ENCODE results near the gene ORC6. TPM values are rescaled to one million over a fixed set of nuclear protein-coding genes. Genes with fewer than 3 reads are reported as not detected.

ORC6 gene
- total RNA-seq, 4 donors from 2014 or later: 0.60 to 4.9 (median 2.7) TPM; not detected in 1

DNA sequence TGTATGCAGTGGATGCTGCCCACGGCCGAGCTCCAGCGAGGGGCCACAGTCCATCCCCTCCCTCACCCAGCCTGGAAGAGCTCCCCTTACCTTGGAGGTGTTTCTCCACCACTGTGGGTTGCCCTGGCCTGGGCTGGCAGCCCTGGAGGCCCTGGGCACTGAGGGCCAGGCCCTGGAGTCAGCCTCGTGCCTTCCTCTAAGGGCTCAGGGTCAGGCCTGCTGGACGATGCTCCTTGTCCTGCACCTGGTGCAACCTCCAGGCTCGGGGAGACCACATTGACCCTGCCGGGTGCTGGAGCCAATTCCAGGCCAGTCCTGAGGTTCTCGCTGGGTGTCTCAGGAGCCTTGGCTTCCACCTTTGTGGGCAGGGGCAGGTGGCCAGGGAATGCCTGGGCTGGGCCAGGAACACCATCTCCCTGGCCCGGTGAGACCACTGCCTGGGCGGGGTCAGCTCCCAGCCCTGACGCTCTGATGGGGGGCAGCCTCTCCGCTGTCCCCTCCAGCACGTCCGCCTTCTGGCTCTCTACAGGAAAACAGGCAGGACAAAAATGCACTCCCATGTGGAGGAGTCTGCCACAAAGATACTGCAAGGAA lies 48.3 kb downstream of the ORC6 start:
- Histone ChIP-seq H3K27me3 (no peaks in the 10 kb centered on the region), H3K4me1 (no peaks in the 10 kb centered on the region), H3K36me3 (no peaks in the 10 kb centered on the region), H3K27ac (no peak overlapping the region), H3K4me3 (no peak overlapping the region), H3K9me3 (no peaks in the 10 kb centered on the region)
- intact Hi-C loops (cut with DNase I; ENCODE audit: low total_unique reads) (no loop called here), in situ Hi-C loops (cut with MboI; ENCODE audit: low pct_ligation_motif_present in 1 of 4, low pct_unique_long_range_greater_than_20kb in 1 of 4, low sequenced_read_pairs in 3 of 4) (no loop called here)
- no peak for TF ChIP-seq POLR2AphosphoS5 (IDR thresholded peaks at IDR 0.05)
- no peak for TF ChIP-seq POLR2A (IDR thresholded peaks at IDR 0.05)
- TF ChIP-seq, protein P1, sequence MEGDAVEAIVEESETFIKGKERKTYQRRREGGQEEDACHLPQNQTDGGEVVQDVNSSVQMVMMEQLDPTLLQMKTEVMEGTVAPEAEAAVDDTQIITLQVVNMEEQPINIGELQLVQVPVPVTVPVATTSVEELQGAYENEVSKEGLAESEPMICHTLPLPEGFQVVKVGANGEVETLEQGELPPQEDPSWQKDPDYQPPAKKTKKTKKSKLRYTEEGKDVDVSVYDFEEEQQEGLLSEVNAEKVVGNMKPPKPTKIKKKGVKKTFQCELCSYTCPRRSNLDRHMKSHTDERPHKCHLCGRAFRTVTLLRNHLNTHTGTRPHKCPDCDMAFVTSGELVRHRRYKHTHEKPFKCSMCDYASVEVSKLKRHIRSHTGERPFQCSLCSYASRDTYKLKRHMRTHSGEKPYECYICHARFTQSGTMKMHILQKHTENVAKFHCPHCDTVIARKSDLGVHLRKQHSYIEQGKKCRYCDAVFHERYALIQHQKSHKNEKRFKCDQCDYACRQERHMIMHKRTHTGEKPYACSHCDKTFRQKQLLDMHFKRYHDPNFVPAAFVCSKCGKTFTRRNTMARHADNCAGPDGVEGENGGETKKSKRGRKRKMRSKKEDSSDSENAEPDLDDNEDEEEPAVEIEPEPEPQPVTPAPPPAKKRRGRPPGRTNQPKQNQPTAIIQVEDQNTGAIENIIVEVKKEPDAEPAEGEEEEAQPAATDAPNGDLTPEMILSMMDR (IDR thresholded peaks at IDR 0.05): no peak
- no peak for TF ChIP-seq EP300 (IDR thresholded peaks at IDR 0.05; ENCODE audit: low read depth)
- WGBS, 2 donors (ENCODE audit: low coverage in 1 of 2): 81% methylated on average over 11 of the region's 14 CpGs; no CpG with 5 or more reads in 1 of the 2 donors
- no peak for DNase-seq

DNA sequence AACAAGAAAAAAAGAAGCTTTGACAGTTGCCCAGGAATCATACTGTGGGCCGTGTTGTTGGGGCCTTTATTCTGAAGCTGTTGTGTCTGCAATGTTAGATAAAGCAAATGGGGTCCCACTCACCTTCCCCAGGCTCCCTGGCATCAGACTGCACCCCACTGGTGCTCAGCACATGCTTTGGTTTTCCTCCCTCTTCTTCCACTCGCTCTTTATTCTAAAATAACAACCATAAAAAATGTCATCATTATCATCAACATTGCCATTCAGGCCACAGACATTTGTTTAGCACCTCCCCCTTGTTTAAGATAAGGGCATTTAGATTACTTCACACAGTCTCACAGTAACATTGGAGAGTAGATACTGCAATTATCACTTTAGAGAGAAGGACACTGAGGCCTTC lies 50.5 kb downstream of the ORC6 start:
- H3K27me3 ChIP-seq: no peaks in the 10 kb centered on the region

DNA sequence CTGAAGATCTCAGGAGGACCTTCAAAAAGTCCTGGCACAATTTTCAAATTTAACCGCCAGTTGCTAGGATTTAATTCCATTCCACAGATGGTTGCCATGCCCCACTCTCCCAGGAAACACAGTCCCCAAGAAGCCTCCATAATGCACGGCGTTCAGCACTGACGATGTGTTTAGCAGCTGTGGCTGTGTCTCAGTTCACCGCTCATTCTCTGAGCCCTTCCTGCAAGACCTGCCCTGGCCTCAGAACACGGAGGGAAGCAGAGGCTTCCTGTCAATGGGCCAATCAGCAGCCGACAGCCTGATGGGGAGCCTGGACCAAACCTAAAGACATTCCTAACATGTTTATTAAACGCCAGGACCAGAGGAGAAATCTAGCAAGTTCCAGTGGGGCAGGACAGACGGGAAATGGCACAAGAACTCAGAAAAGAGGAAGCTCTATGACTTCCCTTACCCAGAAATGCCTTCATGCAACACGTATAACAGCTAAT lies 53.8 kb downstream of the ORC6 start:
- WGBS, 2 donors (ENCODE audit: low coverage in 1 of 2): 40 to 41% methylated on average over 3 to 10 of the region's 10 CpGs
- no peak for DNase-seq
- H3K27me3 ChIP-seq: no peaks in the 10 kb centered on the region
- intact Hi-C loops (cut with DNase I; ENCODE audit: low total_unique reads): no loop called here
- no peak for TF ChIP-seq POLR2AphosphoS5 (IDR thresholded peaks at IDR 0.05)
- TF ChIP-seq, protein P1 (IDR thresholded peaks at IDR 0.05): no peak
- no peak for TF ChIP-seq EP300 (IDR thresholded peaks at IDR 0.05; ENCODE audit: low read depth)
- no peak for TF ChIP-seq POLR2A (IDR thresholded peaks at IDR 0.05)
- no peaks in the 10 kb centered on the region for H3K9me3 ChIP-seq
- H3K4me3 ChIP-seq: no peak overlapping the region
- in situ Hi-C loops (cut with MboI; ENCODE audit: low pct_ligation_motif_present in 1 of 4, low pct_unique_long_range_greater_than_20kb in 1 of 4, low sequenced_read_pairs in 3 of 4): no loop called here
- no peak overlapping the region for H3K27ac ChIP-seq
- H3K36me3 ChIP-seq: no peaks in the 10 kb centered on the region
- H3K4me1 ChIP-seq: no peaks in the 10 kb centered on the region

More for the DNA sequence above, 50.5 kb downstream of the ORC6 start:
- Histone ChIP-seq H3K4me3 (no peak overlapping the region), H3K27ac (no peak overlapping the region), H3K36me3 (no peaks in the 10 kb centered on the region), H3K9me3 (no peaks in the 10 kb centered on the region), H3K4me1 (no peaks in the 10 kb centered on the region)
- in situ Hi-C loops (cut with MboI; ENCODE audit: low pct_ligation_motif_present in 1 of 4, low pct_unique_long_range_greater_than_20kb in 1 of 4, low sequenced_read_pairs in 3 of 4): no loop called here
- TF ChIP-seq POLR2A (IDR thresholded peaks at IDR 0.05) (no peak), POLR2AphosphoS5 (IDR thresholded peaks at IDR 0.05) (no peak), EP300 (IDR thresholded peaks at IDR 0.05; ENCODE audit: low read depth) (no peak)
- TF ChIP-seq, protein P1 (IDR thresholded peaks at IDR 0.05): no peak
- intact Hi-C loops (cut with DNase I; ENCODE audit: low total_unique reads): no loop called here
- 50 to 67% methylated on average over 1 to 2 of the region's 2 CpGs for WGBS, 2 donors (ENCODE audit: low coverage in 1 of 2)
- no peak for DNase-seq

DNA sequence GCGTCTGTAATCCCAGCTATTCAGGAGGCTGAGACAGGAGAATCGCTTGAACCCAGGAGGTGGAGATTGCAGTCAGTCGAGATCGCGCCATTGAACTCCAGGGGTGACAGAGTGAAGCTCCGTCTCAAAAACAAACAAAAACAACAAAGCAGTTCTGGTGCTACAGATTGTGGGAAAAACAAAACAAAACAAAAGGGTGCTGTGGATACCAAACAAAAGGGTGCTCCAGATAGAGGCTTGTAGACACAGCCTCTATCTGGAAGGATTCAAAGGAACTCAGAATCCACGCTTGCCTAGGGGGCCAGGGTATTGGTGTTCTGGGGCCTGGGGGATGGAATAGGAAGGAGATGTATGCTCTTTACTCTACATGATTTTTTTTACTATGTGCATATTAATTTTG lies 56.2 kb downstream of the ORC6 start:
- in situ Hi-C loops (cut with MboI; ENCODE audit: low pct_ligation_motif_present in 1 of 4, low pct_unique_long_range_greater_than_20kb in 1 of 4, low sequenced_read_pairs in 3 of 4): no loop called here
- no peaks in the 10 kb centered on the region for H3K9me3 ChIP-seq
- WGBS, 2 donors (ENCODE audit: low coverage in 1 of 2): 86 to 88% methylated on average over 2 to 7 of the region's 7 CpGs
- no peaks in the 10 kb centered on the region for H3K36me3 ChIP-seq
- no peak overlapping the region for H3K4me3 ChIP-seq
- H3K4me1 ChIP-seq: no peaks in the 10 kb centered on the region
- no peaks in the 10 kb centered on the region for H3K27me3 ChIP-seq
- DNase-seq: no peak
- H3K27ac ChIP-seq: no peak overlapping the region
- TF ChIP-seq POLR2A (IDR thresholded peaks at IDR 0.05) (no peak), POLR2AphosphoS5 (IDR thresholded peaks at IDR 0.05) (no peak)
- TF ChIP-seq, protein P1 (IDR thresholded peaks at IDR 0.05): no peak
- intact Hi-C loops (cut with DNase I; ENCODE audit: low total_unique reads): no loop called here
